SU-DHL-6 (cell line): ENCODE data around the gene CTBP1.

Experiments
- H2AFZ ChIP-seq: fragments of 200-600 bp; sonication (generic); 2 replicates; pipeline ENCODE4 v1.6.1; 2014; ENCODE audit warnings: low read depth, mild to moderate bottlenecking, moderate library complexity, mixed read lengths, antibody characterized with exemption, low read length; ENCODE audit not compliant: severe bottlenecking
- H3F3A ChIP-seq: fragments of 200-600 bp; shearing (Covaris generic); 2 replicates; pipeline ENCODE4 v1.6.0; 2016; ENCODE audit warnings: antibody characterized with exemption, mild to moderate bottlenecking; ENCODE audit not compliant: insufficient read depth
- H3K27ac ChIP-seq: fragments of 200-600 bp; sonication (generic); 2 replicates; pipeline ENCODE4 v1.5.1; 2016; ENCODE audit warnings: low read depth, mild to moderate bottlenecking, low read length, moderate library complexity, mixed read lengths
- H3K27me3 ChIP-seq: fragments of 200-600 bp; sonication (generic), shearing (Covaris generic); 2 replicates; pipeline ENCODE4 v1.6.0; 2014; ENCODE audit warnings: mild to moderate bottlenecking, low read length
- H3K36me3 ChIP-seq: fragments of 200-600 bp; sonication (generic); 2 replicates; pipeline ENCODE4 v1.6.1; 2014; ENCODE audit warnings: mild to moderate bottlenecking, low read length, mixed read lengths
- H3K4me2 ChIP-seq: fragments of 300-600, 200-600 bp; shearing (Covaris generic), sonication (generic); 2 replicates; pipeline ENCODE4 v1.6.0; 2014; ENCODE audit warnings: low read length, low read depth, mild to moderate bottlenecking; ENCODE audit not compliant: poor library complexity, severe bottlenecking
- H3K4me3 ChIP-seq: fragments of 200-600 bp; sonication (generic); 2 replicates; pipeline ENCODE4 v1.5.1; 2014; ENCODE audit warnings: antibody characterized with exemption, low read length, mild to moderate bottlenecking, mixed read lengths; ENCODE audit not compliant: insufficient read depth, poor library complexity, severe bottlenecking
- H3K79me2 ChIP-seq: fragments of 200-600 bp; sonication (generic); 2 replicates; pipeline ENCODE4 v1.6.1; 2014; ENCODE audit warnings: mild to moderate bottlenecking, low read length, moderate library complexity; ENCODE audit not compliant: insufficient read depth
- H3K9ac ChIP-seq: fragments of 200-600 bp; sonication (generic); 2 replicates; pipeline ENCODE4 v1.7.0; 2014; ENCODE audit warnings: mild to moderate bottlenecking, low read length
- H3K9me2 ChIP-seq: fragments of 200-600 bp; sonication (generic); replicated peaks from 2 replicates; pipeline ENCODE4 v1.6.1; 2014; ENCODE audit warnings: low read length; ENCODE audit not compliant: insufficient read depth
- H3K9me3 ChIP-seq: fragments of 200-600 bp; sonication (generic); 2 replicates; pipeline ENCODE4 v1.6.1; 2014; ENCODE audit warnings: low read length, mixed read lengths; ENCODE audit not compliant: insufficient read depth
- H4K20me1 ChIP-seq: fragments of 200-600 bp; sonication (generic); 2 replicates; pipeline ENCODE4 v1.6.1; 2014; ENCODE audit warnings: low read depth, mild to moderate bottlenecking, antibody characterized with exemption, low read length, moderate library complexity, mixed read lengths
- CTCF ChIP-seq: fragments of 200-600 bp; sonication (generic); IDR thresholded peaks from one replicate; pipeline ENCODE4 v1.5.1; 2017; ENCODE audit warnings: antibody characterized with exemption, mild to moderate bottlenecking, low read length, moderate library complexity; ENCODE audit not compliant: insufficient read depth, poor library complexity, severe bottlenecking
- EZH2phosphoT487 ChIP-seq: fragments of 200-600 bp; sonication (generic), shearing (Covaris generic); conservative IDR thresholded peaks from 2 replicates; pipeline ENCODE4 v1.6.1; 2018; ENCODE audit warnings: mild to moderate bottlenecking, antibody characterized with exemption, low read length, moderate library complexity, mixed read lengths

Gene CTBP1

GRCh38 chr4:1182313-1182712, 66.6 kb downstream of the CTBP1 start:
- Histone ChIP-seq H3F3A (no peaks in the 10 kb centered on the region), H3K4me3 (no peak overlapping the region), H3K9me2 (no peaks in the 10 kb centered on the region), H3K4me2 (no peak overlapping the region), H3K27ac (no peak overlapping the region), H4K20me1 (no peaks in the 10 kb centered on the region), H3K27me3 (no peaks in the 10 kb centered on the region), H3K36me3 (peaks cover 26% of the 10 kb centered on the region), H3K79me2 (no peaks in the 10 kb centered on the region), H3K9me3 (peaks cover 14% of the 10 kb centered on the region; the same call in 1 of the 2 replicates), H2AFZ (no peak overlapping the region), H3K9ac (no peak overlapping the region)
- TF ChIP-seq EZH2phosphoT487: no peak

GRCh38 chr4:1180663-1181062, 68.3 kb downstream of the CTBP1 start:
- Histone ChIP-seq H3K9ac (no peak overlapping the region), H3K9me2 (no peaks in the 10 kb centered on the region), H3K27ac (no peak overlapping the region), H3K4me2 (no peak overlapping the region), H3K4me3 (no peak overlapping the region), H3F3A (no peaks in the 10 kb centered on the region), H3K36me3 (peaks cover 26% of the 10 kb centered on the region), H4K20me1 (no peaks in the 10 kb centered on the region), H2AFZ (no peak overlapping the region), H3K79me2 (no peaks in the 10 kb centered on the region), H3K27me3 (no peaks in the 10 kb centered on the region), H3K9me3 (peaks cover 14% of the 10 kb centered on the region; the same call in 1 of the 2 replicates)
- TF ChIP-seq EZH2phosphoT487 (no peak), CTCF (no peak)

GRCh38 chr4:1179976-1180375, 69.0 kb downstream of the CTBP1 start:
- H4K20me1 ChIP-seq: no peaks in the 10 kb centered on the region
- H3K9me2 ChIP-seq: no peaks in the 10 kb centered on the region
- TF ChIP-seq EZH2phosphoT487 (no peak), CTCF (no peak)
- H3K27me3 ChIP-seq: no peaks in the 10 kb centered on the region
- peaks cover 26% of the 10 kb centered on the region for H3K36me3 ChIP-seq
- no peak overlapping the region for H2AFZ ChIP-seq
- peaks cover 14% of the 10 kb centered on the region; the same call in 1 of the 2 replicates for H3K9me3 ChIP-seq
- no peak overlapping the region for H3K4me2 ChIP-seq
- no peaks in the 10 kb centered on the region for H3K79me2 ChIP-seq
- H3F3A ChIP-seq: no peaks in the 10 kb centered on the region
- no peak overlapping the region for H3K4me3 ChIP-seq
- no peak overlapping the region for H3K27ac ChIP-seq
- H3K9ac ChIP-seq: no peak overlapping the region

- Histone ChIP-seq H3K27me3 (no peaks in the 10 kb centered on the region), H3K4me3 (no peak overlapping the region), H3K9me3 (peaks cover 14% of the 10 kb centered on the region; the same call in 1 of the 2 replicates), H3K79me2 (no peaks in the 10 kb centered on the region), H3K4me2 (no peak overlapping the region), H2AFZ (no peak overlapping the region), H4K20me1 (no peaks in the 10 kb centered on the region), H3K36me3 (peaks cover 26% of the 10 kb centered on the region), H3K9me2 (no peaks in the 10 kb centered on the region), H3K27ac (no peak overlapping the region), H3F3A (no peaks in the 10 kb centered on the region), H3K9ac (no peak overlapping the region)
- TF ChIP-seq EZH2phosphoT487 (no peak), CTCF (no peak)
These were observed 69.9 kb downstream of the CTBP1 start for GRCh38 chr4:1179089-1179441.
